ENCODE results near the gene ZNF469. TPM values are rescaled to one million over a fixed set of nuclear protein-coding genes. Genes with fewer than 3 reads are reported as not detected.

ZNF469 gene
- polyA plus RNA-seq, 1 donor (not counting 4 experiments of a cell fraction or from before 2014, with no cell fraction given) = not detected

DNA sequence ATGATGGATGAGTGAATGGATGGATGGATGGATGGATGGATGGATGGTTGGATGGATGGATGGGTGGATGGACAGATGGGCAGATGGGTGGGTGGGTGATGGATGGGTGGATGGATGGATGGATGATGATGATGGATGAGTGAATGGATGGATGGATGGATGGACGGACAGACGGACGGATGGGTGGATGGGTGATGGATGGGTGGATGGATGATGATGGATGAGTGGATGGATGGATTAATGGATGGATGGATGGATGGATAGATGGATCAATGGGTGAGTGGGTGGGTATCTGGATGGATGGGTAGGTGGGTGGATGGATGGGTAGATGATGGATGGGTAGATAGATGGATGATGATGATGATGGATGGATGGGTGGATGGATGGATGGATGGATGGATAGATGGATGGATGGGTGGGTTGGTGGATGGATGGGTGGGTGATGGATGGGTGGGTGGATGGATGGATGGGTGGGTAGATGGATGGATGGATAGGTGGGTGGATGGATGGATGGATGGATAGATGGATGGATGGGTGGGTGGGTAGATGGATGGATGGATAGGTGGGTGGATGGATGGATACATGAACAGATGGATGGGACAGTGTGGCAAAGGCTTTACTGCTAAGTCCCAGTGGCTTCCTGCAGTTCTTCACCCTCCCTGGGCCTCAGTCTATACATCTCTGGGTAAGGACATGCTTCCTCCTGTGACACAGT, 40.1 kb downstream of the ZNF469 start:
- H3K79me2 ChIP-seq (ENCODE audit: control insufficient read depth, insufficient read depth, low read length) = no peaks in the 10 kb centered on the region
- H3K9me1 ChIP-seq (ENCODE audit: control insufficient read depth, extremely low read depth, insufficient read depth, low read length) = no peaks in the 10 kb centered on the region
- no peaks in the 10 kb centered on the region for H3K9me3 ChIP-seq (ENCODE audit: control insufficient read depth, low read depth, low read length)
- peaks cover 10% of the 10 kb centered on the region for H3K4me1 ChIP-seq (ENCODE audit: control insufficient read depth, extremely low read depth, insufficient read depth, low read length)
- H3K27ac ChIP-seq (ENCODE audit: control insufficient read depth, insufficient read depth, low read length) = no peak overlapping the region
- no peak for DNase-seq (ENCODE audit: low read depth, low spot score)
- TF ChIP-seq, protein P1, sequence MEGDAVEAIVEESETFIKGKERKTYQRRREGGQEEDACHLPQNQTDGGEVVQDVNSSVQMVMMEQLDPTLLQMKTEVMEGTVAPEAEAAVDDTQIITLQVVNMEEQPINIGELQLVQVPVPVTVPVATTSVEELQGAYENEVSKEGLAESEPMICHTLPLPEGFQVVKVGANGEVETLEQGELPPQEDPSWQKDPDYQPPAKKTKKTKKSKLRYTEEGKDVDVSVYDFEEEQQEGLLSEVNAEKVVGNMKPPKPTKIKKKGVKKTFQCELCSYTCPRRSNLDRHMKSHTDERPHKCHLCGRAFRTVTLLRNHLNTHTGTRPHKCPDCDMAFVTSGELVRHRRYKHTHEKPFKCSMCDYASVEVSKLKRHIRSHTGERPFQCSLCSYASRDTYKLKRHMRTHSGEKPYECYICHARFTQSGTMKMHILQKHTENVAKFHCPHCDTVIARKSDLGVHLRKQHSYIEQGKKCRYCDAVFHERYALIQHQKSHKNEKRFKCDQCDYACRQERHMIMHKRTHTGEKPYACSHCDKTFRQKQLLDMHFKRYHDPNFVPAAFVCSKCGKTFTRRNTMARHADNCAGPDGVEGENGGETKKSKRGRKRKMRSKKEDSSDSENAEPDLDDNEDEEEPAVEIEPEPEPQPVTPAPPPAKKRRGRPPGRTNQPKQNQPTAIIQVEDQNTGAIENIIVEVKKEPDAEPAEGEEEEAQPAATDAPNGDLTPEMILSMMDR (optimal IDR thresholded peaks at IDR 0.05 in 1 of 3, IDR thresholded peaks at IDR 0.05 in 1 of 3, conservative IDR thresholded peaks at IDR 0.05 in 1 of 3; ENCODE audit: extremely low read depth in 1 of 3, insufficient read depth in 2 of 3, low read length in 3 of 3) = no peak
- no peak for TF ChIP-seq EZH2 (IDR thresholded peaks at IDR 0.05; ENCODE audit: low read length)
- H3K27me3 ChIP-seq (ENCODE audit: control insufficient read depth, extremely low read depth, insufficient read depth, low read length) = peaks cover 13% of the 10 kb centered on the region
- no peak overlapping the region for H3K4me3 ChIP-seq (ENCODE audit: control insufficient read depth in 2 of 3, extremely low read depth in 1 of 3, insufficient read depth in 2 of 3, low read depth in 1 of 3, low read length in 3 of 3)
- no peak overlapping the region for H3K9ac ChIP-seq (ENCODE audit: control insufficient read depth, extremely low read depth, insufficient read depth, low read length)
- H3K4me2 ChIP-seq (ENCODE audit: control insufficient read depth, extremely low read depth, insufficient read depth, low read depth, low read length) = no peak overlapping the region
- H3K36me3 ChIP-seq (ENCODE audit: control insufficient read depth in 2 of 2, extremely low read depth in 1 of 2, insufficient read depth in 2 of 2, low read length in 2 of 2) = no peaks in the 10 kb centered on the region
- H4K20me1 ChIP-seq (ENCODE audit: control insufficient read depth, extremely low read depth, insufficient read depth, low read length) = no peaks in the 10 kb centered on the region
- H2AFZ ChIP-seq (ENCODE audit: control insufficient read depth, low read length) = no peak overlapping the region
- dilution Hi-C loops (cut with MboI; ENCODE audit: extremely low pct_ligation_motif_present, low sequenced_read_pairs) = no loop called here
- no peak for FAIRE-seq

DNA sequence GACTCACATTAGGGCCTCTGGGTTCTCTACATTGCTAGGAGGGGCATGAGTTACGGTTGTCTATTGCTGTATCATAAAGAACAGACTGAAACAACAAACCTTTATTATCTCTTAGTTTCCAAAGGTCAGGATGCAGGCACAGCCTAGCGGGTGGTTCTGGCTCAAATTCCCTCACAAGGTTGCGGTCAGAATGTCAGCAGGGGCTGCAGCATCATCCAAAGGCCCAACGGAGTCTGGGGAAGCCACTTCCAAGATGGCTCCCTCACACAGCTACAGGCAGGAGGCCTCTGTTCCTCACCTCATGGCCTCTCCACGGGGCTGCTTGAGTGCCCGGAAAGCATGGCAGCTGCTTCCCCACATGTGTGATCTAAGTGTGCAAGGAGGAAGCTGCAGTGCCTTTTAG, 40.7 kb downstream of the ZNF469 start:
- H3K9ac ChIP-seq (ENCODE audit: control insufficient read depth, extremely low read depth, insufficient read depth, low read length) = no peak overlapping the region
- TF ChIP-seq, protein P1 (optimal IDR thresholded peaks at IDR 0.05 in 1 of 3, IDR thresholded peaks at IDR 0.05 in 1 of 3, conservative IDR thresholded peaks at IDR 0.05 in 1 of 3; ENCODE audit: extremely low read depth in 1 of 3, insufficient read depth in 2 of 3, low read length in 3 of 3) = no peak
- TF ChIP-seq EZH2 (IDR thresholded peaks at IDR 0.05; ENCODE audit: low read length) = no peak
- FAIRE-seq = no peak

More for the DNA sequence above, 40.7 kb downstream of the ZNF469 start:
- H4K20me1 ChIP-seq (ENCODE audit: control insufficient read depth, extremely low read depth, insufficient read depth, low read length) = no peaks in the 10 kb centered on the region
- no peak for DNase-seq (ENCODE audit: low read depth, low spot score)
- no peak overlapping the region for H3K27ac ChIP-seq (ENCODE audit: control insufficient read depth, insufficient read depth, low read length)
- H3K4me1 ChIP-seq (ENCODE audit: control insufficient read depth, extremely low read depth, insufficient read depth, low read length) = peaks cover 10% of the 10 kb centered on the region
- peaks cover 18% of the 10 kb centered on the region for H3K27me3 ChIP-seq (ENCODE audit: control insufficient read depth, extremely low read depth, insufficient read depth, low read length)
- no peak overlapping the region for H3K4me3 ChIP-seq (ENCODE audit: control insufficient read depth in 2 of 3, extremely low read depth in 1 of 3, insufficient read depth in 2 of 3, low read depth in 1 of 3, low read length in 3 of 3)
- no peaks in the 10 kb centered on the region for H3K9me3 ChIP-seq (ENCODE audit: control insufficient read depth, low read depth, low read length)
- dilution Hi-C loops (cut with MboI; ENCODE audit: extremely low pct_ligation_motif_present, low sequenced_read_pairs) = no loop called here
- no peaks in the 10 kb centered on the region for H3K9me1 ChIP-seq (ENCODE audit: control insufficient read depth, extremely low read depth, insufficient read depth, low read length)
- H3K36me3 ChIP-seq (ENCODE audit: control insufficient read depth in 2 of 2, extremely low read depth in 1 of 2, insufficient read depth in 2 of 2, low read length in 2 of 2) = no peaks in the 10 kb centered on the region
- H2AFZ ChIP-seq (ENCODE audit: control insufficient read depth, low read length) = no peak overlapping the region
- H3K4me2 ChIP-seq (ENCODE audit: control insufficient read depth, extremely low read depth, insufficient read depth, low read depth, low read length) = no peak overlapping the region
- no peaks in the 10 kb centered on the region for H3K79me2 ChIP-seq (ENCODE audit: control insufficient read depth, insufficient read depth, low read length)
